ENCODE data around the gene PHOSPHO2.

PHOSPHO2 gene

DNA sequence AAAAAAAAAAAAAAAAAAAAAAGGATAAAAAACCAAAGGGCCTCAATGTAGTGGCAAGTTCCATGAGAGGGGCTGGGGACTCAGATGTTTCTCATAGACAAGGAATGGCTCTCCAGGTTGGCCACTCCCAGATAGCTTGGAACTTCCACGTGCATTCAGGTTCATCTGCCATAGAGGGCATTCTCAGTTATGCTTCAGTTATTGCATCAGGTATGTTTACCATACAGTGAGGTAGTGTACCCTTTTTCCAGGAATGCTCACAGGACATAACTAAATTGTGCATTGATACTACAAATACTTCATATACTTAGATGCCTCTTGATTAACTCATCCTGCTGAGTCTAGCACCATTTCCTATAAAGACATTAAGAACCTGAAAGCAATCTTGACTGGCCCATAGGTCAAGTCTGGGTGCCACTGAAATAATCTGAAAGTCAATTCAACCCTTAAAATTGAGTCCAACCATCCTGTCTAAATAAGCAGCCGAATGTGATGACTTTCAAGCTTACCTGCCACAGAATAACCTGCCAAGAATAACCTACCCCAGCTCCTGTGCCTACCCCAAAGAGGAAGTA is 24.7 kb downstream of the PHOSPHO2 start:
- TF ChIP-seq, protein P1, sequence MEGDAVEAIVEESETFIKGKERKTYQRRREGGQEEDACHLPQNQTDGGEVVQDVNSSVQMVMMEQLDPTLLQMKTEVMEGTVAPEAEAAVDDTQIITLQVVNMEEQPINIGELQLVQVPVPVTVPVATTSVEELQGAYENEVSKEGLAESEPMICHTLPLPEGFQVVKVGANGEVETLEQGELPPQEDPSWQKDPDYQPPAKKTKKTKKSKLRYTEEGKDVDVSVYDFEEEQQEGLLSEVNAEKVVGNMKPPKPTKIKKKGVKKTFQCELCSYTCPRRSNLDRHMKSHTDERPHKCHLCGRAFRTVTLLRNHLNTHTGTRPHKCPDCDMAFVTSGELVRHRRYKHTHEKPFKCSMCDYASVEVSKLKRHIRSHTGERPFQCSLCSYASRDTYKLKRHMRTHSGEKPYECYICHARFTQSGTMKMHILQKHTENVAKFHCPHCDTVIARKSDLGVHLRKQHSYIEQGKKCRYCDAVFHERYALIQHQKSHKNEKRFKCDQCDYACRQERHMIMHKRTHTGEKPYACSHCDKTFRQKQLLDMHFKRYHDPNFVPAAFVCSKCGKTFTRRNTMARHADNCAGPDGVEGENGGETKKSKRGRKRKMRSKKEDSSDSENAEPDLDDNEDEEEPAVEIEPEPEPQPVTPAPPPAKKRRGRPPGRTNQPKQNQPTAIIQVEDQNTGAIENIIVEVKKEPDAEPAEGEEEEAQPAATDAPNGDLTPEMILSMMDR (conservative IDR thresholded peaks at IDR 0.05; ENCODE audit: low read depth), result no peak
- ChIA-PET CTCF (no interaction called here), POLR2A (ENCODE audit: low non-redundant PET) (no interaction called here)
- no peak for DNase-seq (ENCODE audit: low spot score)
- no peak overlapping the region for H3K27ac ChIP-seq

DNA sequence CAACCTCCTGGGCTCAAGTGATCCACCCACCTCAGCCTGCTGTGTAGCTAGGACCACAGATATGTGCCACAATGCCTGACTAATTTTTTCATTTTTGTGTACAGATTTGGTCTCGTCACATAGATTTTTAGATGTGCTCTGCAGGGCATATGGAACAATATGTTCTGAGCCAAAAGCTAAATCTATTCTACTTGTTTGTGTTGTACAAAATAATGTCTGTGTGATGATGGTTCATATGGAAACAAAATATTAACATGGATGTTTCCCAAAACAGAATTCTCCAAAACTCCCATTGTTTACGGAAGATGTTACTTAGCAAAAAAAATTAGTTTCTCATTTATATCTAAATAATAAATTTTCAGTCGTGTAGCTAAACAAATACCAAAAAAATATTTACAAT is 26.7 kb downstream of the PHOSPHO2 start:
- TF ChIP-seq, protein P1 (conservative IDR thresholded peaks at IDR 0.05; ENCODE audit: low read depth), result no peak
- POLR2A ChIA-PET (ENCODE audit: low non-redundant PET), result no interaction called here
- DNase-seq (ENCODE audit: low spot score), result no peak
- no peak overlapping the region for H3K27ac ChIP-seq
- CTCF ChIA-PET, result no interaction called here

DNA sequence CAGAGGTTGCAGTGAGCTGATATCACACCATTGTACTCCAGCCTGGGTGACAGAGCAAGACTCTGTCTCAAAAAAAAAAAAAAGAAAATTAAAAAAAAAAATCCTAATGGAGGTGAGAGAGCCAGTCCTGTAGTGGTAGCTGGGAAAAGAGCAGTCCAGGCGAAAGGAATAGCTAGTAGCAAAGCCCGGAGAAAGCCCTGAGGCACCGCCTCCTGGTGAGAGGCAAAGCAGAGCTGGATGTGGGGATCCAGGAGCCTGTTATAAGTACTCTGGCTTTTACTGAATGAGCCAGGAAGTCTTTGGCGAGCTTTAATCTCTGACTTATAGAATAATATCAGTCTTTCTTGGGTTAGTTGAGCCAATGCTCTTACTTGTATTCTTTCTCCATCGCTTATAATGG is 32.8 kb downstream of the PHOSPHO2 start:
- ChIA-PET CTCF (interaction anchor here (0.5 to 0.6 kb wide), 2 partner anchors 10 to 94 kb away, joined by 4 to 5 read pairs; no protein-coding TSS in a partner anchor), POLR2A (ENCODE audit: low non-redundant PET) (interaction anchor here (0.6 kb wide), 1 partner anchor 20 kb away, joined by 4 read pairs; no protein-coding TSS in a partner anchor)
- TF ChIP-seq, protein P1 (conservative IDR thresholded peaks at IDR 0.05; ENCODE audit: low read depth), result no peak
- no peak overlapping the region for H3K27ac ChIP-seq
- DNase-seq (ENCODE audit: low spot score), result no peak

DNA sequence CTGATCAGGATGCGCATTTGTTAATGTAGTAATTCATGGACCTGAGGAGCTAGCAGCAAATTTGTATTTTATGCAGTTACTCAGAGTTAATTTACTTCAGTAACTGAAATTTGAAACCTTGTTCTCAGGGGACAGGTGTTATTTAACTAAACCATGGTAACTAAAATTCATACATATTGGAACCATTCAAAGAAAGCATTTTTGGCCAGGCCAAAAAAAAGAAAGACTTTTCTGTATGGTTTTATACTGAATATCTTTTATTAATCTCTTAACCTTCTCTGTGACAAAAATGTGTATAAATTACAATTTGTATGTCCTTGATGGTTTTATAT is 35.0 kb downstream of the PHOSPHO2 start:
- DNase-seq (ENCODE audit: low spot score), result no peak
- H3K27ac ChIP-seq, result no peak overlapping the region
- CTCF ChIA-PET, result interaction anchor here (0.7 kb wide), 1 partner anchor 1369 kb away, joined by 4 read pairs; no protein-coding TSS in a partner anchor
- TF ChIP-seq, protein P1 (conservative IDR thresholded peaks at IDR 0.05; ENCODE audit: low read depth), result no peak
- POLR2A ChIA-PET (ENCODE audit: low non-redundant PET), result no interaction called here

DNA sequence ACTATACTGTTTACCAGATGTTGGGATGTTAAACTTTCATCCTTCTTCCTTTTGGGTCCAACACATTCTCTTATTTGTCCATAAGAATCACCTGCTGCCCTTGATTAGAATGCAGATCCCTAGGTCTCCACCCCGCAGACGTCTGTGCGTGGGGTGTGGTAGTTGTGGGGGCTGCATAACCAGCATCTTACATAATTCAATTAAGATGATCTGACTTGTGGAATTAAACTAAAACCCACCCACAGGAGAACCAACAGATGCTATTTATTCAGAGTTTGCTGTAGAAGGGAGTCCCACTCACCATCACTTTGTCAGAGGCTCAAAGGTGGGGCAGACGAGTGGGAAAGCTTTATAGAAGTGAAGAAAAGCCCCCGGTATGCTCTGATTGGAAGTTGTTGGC is 37.8 kb downstream of the PHOSPHO2 start:
- DNase-seq (ENCODE audit: low spot score), result no peak
- TF ChIP-seq, protein P1 (conservative IDR thresholded peaks at IDR 0.05; ENCODE audit: low read depth), result no peak
- ChIA-PET CTCF (interaction anchor here (0.7 kb wide), 2 partner anchors 56 to 1392 kb away, joined by 4 read pairs; no protein-coding TSS in a partner anchor), POLR2A (ENCODE audit: low non-redundant PET) (no interaction called here)
- no peak overlapping the region for H3K27ac ChIP-seq

DNA sequence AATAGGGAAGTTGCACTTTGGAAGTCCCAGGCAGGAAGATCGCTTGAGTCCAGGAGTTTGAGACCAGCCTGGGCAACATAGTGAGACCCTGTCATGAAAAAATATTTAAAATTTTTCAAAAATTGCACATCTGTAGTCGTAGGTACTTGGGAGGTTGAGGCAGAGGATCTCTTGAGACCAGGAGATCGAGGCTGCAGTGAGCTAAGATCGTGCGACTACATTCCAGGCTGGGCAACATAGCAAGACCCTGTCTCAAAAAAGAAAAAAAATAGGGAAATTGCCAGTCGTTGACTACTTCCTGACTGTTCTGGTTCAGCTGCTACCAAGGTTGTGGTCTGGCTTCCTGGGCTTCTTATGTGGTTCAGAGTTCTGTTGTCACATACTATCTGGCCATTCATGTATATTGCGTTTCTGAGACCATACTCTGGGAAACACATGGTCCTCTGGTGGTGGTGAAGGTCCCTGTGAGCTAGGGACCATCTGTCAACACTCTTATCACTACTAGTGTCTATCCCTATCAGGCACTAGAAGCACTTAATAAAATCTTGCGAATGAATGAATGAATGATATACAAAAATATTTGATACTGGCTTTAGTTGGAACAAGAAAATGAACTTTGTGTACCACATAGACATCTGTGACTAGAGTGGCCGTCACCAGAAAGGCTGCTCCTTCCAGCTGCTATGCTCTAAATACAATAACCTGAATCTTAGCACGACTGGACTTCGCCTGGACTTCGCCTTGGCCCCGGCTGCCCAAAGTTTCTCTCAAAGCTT is 38.5 kb downstream of the PHOSPHO2 start:
- no peak overlapping the region for H3K27ac ChIP-seq
- ChIA-PET CTCF (interaction anchor here (0.7 kb wide), 1 partner anchor 1392 kb away, joined by 4 read pairs; no protein-coding TSS in a partner anchor), POLR2A (ENCODE audit: low non-redundant PET) (no interaction called here)
- TF ChIP-seq, protein P1 (conservative IDR thresholded peaks at IDR 0.05; ENCODE audit: low read depth), result no peak
- no peak for DNase-seq (ENCODE audit: low spot score)

All from RWPE1 (cell line).